Caco-2 (cell line): Measurements from ENCODE around the gene ADGRF1. TPM values are rescaled to one million over a fixed set of nuclear protein-coding genes. Genes with fewer than 3 reads are reported as not detected.

Experiments
- BruUV-seq: library from RNA; stranded (reverse); fragments of 400-500 nt; replicated peaks from 2 replicates; lab custom pipeline; 2021; lab: Mats Ljungman, UMichigan
- CTCF ChIA-PET: fragments of 300-600 bp; sonication (Branson Sonifier 250); formaldehyde crosslinking; loops from one replicate; lab custom pipeline; 2022; ENCODE audit warnings: antibody characterized with exemption; lab: Charles Lee
- POLR2A ChIA-PET: fragments of 300-600 bp; sonication (Branson Sonifier 250); formaldehyde crosslinking; loops from one replicate; lab custom pipeline; 2022; ENCODE audit warnings: antibody characterized with exemption; lab: Charles Lee
- DNase-seq, 2 experiments: peaks; one replicate each; pipeline versions ENCODE4 v3.0.0 to v3.0.0-alpha.2; 2020 to 2022
- H3K27me3 ChIP-seq: replicated peaks from 2 replicates; pipeline ENCODE4 v1.6.0; 2011; ENCODE audit warnings: low read length; ENCODE audit not compliant: control insufficient read depth, insufficient read depth
- H3K36me3 ChIP-seq: 2 replicates; pipeline ENCODE4 v1.5.1; 2011; ENCODE audit warnings: low read length; ENCODE audit not compliant: control insufficient read depth, insufficient read depth
- H3K4me1 ChIP-seq: fragments of 250-450 bp; sonication (Bioruptor Pico); 2 replicates; pipeline ENCODE4 v1.5.1; 2020; ENCODE audit warnings: mild to moderate bottlenecking
- H3K4me3 ChIP-seq: 2 replicates; pipeline ENCODE4 v1.5.1; 2011; ENCODE audit warnings: low read depth, mild to moderate bottlenecking, control low read depth, low read length
- H3K9me3 ChIP-seq: fragments of 250-450 bp; sonication (Bioruptor Pico); 2 replicates; pipeline ENCODE4 v1.5.1; 2020; ENCODE audit warnings: mild to moderate bottlenecking, moderate library complexity
- H3K27ac Mint-ChIP-seq: one replicate; pipeline ENCODE4 v1.8.0; 2022; ENCODE audit warnings: mixed read lengths; ENCODE audit not compliant: unreplicated experiment
- H3K27me3 Mint-ChIP-seq: one replicate; pipeline ENCODE4 v1.8.0; 2022; ENCODE audit warnings: mixed read lengths; ENCODE audit not compliant: insufficient read depth, unreplicated experiment
- H3K36me3 Mint-ChIP-seq: one replicate; pipeline ENCODE4 v1.8.0; 2022; ENCODE audit warnings: mild to moderate bottlenecking, mixed read lengths; ENCODE audit not compliant: insufficient read depth, unreplicated experiment
- H3K4me1 Mint-ChIP-seq: one replicate; pipeline ENCODE4 v1.8.0; 2022; ENCODE audit warnings: low read depth, mixed read lengths; ENCODE audit not compliant: unreplicated experiment
- H3K4me3 Mint-ChIP-seq: one replicate; pipeline ENCODE4 v1.8.0; 2022; ENCODE audit warnings: mild to moderate bottlenecking, moderate library complexity, mixed read lengths; ENCODE audit not compliant: unreplicated experiment
- H3K9me3 Mint-ChIP-seq: one replicate; pipeline ENCODE4 v1.8.0; 2022; ENCODE audit warnings: mixed read lengths; ENCODE audit not compliant: unreplicated experiment
- intact Hi-C: fragments of 100-400 bp; cut with micrococcal nuclease; formaldehyde crosslinking; loops from one replicate; pipeline ENCODE4 v1.10.0; 2022; ENCODE audit not compliant: unreplicated experiment
- total RNA-seq: library from RNA; stranded (reverse); gene quantifications from 2 replicates; pipeline ENCODE4 v1.2.3, GENCODE V29; 2022
- TF ChIP-seq, protein P1 (sequence below), 2 experiments: fragments of 200-600 bp in 1 of 2; IDR thresholded peaks; 1 replicate in 1 of 2; 2 replicates in 1 of 2; pipeline versions ENCODE4 v1.5.1 to v1.8.0; 2011 to 2022; ENCODE audit warnings: antibody characterized with exemption in 1 of 2, control low read depth in 1 of 2, inconsistent platforms in 1 of 2, low read depth in 1 of 2, low read length in 1 of 2, mild to moderate bottlenecking in 1 of 2, moderate library complexity in 1 of 2; ENCODE audit not compliant: insufficient read depth in 1 of 2, severe bottlenecking in 1 of 2, unreplicated experiment in 1 of 2

The ADGRF1 gene
- total RNA-seq, 1 experiment from 2014 or later = 0.52 TPM

DNA sequence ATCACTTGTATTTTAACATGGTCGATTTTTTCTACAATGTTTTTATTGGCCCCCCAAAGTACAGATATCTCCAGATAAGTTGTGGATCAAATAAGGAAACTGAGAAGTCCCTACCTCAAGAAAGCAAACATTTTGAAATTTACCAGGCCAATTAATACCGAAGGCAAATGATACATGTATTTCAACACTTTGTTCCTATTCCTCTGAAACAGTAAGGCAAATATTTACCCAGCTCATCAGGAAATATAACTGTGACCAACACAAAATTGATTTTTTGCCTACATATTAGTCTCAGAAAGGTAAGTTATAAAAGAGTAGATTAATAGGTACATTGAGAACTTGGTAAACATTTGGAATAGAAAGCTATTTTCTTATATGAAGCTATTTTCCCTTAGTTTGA lies 69.1 kb downstream of the ADGRF1 start:
- Histone ChIP-seq H3K4me1 (no peaks in the 10 kb centered on the region), H3K4me3 (no peak overlapping the region), H3K36me3 (no peaks in the 10 kb centered on the region), H3K27me3 (no peaks in the 10 kb centered on the region), H3K9me3 (no peaks in the 10 kb centered on the region)
- Mint-ChIP-seq H3K27ac (no peak overlapping the region), H3K4me1 (no peaks in the 10 kb centered on the region), H3K4me3 (no peak overlapping the region), H3K36me3 (no peaks in the 10 kb centered on the region), H3K9me3 (no peaks in the 10 kb centered on the region), H3K27me3 (peaks cover 8% of the 10 kb centered on the region)
- no TSS peak for BruUV-seq
- TF ChIP-seq, protein P1, sequence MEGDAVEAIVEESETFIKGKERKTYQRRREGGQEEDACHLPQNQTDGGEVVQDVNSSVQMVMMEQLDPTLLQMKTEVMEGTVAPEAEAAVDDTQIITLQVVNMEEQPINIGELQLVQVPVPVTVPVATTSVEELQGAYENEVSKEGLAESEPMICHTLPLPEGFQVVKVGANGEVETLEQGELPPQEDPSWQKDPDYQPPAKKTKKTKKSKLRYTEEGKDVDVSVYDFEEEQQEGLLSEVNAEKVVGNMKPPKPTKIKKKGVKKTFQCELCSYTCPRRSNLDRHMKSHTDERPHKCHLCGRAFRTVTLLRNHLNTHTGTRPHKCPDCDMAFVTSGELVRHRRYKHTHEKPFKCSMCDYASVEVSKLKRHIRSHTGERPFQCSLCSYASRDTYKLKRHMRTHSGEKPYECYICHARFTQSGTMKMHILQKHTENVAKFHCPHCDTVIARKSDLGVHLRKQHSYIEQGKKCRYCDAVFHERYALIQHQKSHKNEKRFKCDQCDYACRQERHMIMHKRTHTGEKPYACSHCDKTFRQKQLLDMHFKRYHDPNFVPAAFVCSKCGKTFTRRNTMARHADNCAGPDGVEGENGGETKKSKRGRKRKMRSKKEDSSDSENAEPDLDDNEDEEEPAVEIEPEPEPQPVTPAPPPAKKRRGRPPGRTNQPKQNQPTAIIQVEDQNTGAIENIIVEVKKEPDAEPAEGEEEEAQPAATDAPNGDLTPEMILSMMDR (IDR thresholded peaks at IDR 0.05; ENCODE audit: insufficient read depth in 1 of 2, low read depth in 1 of 2, low read length in 1 of 2, severe bottlenecking in 1 of 2, unreplicated experiment in 1 of 2) = no peak
- ChIA-PET CTCF (no interaction called here), POLR2A (no interaction called here)
- DNase-seq = no peak
- intact Hi-C loops = no loop called here

DNA sequence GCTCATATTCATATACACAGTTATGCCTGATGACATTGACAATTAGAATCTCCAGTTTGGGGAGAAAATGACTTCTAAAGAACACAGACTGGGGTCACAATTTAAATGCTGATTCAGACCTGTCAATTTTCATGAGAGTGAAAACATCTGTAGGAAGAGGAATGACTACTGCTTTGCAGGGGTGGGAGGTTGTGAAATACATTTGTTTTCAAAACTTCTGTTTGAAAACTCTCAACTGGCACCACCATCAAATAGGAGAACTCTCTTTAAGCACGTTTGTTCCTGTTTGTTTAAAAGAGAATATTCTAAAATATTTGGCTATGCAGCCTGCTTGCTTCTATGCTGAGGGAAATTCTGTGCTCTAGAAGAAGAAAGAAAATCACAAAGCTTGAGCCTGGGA lies 69.6 kb downstream of the ADGRF1 start:
- Mint-ChIP-seq H3K4me1 (no peaks in the 10 kb centered on the region), H3K9me3 (no peaks in the 10 kb centered on the region), H3K4me3 (no peak overlapping the region), H3K27me3 (peaks cover 8% of the 10 kb centered on the region), H3K27ac (no peak overlapping the region), H3K36me3 (no peaks in the 10 kb centered on the region)
- Histone ChIP-seq H3K4me1 (no peaks in the 10 kb centered on the region), H3K36me3 (no peaks in the 10 kb centered on the region), H3K4me3 (no peak overlapping the region), H3K9me3 (no peaks in the 10 kb centered on the region), H3K27me3 (no peaks in the 10 kb centered on the region)
- ChIA-PET POLR2A (no interaction called here), CTCF (no interaction called here)
- TF ChIP-seq, protein P1 (IDR thresholded peaks at IDR 0.05; ENCODE audit: insufficient read depth in 1 of 2, low read depth in 1 of 2, low read length in 1 of 2, severe bottlenecking in 1 of 2, unreplicated experiment in 1 of 2) = no peak
- intact Hi-C loops = no loop called here
- DNase-seq = no peak
- BruUV-seq = no TSS peak

DNA sequence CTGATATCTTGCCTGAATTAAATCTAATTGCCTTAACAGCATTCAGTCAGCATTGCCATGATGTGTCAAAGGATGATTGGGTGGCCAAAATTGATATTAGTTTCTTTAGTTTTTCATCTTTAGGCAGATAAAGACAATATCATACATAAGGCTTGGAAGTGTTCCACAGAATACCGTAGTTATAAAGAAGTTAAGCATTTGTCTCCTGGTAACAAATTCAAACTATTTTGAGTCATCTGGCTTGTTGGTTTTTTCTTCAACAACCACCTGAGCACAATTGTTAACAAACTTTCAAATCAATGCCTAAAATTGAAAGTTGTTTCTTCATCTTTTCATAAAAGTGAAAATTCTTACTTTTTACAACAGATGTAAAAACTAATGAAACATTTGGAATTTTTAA lies 72.9 kb downstream of the ADGRF1 start:
- Histone ChIP-seq H3K36me3 (no peaks in the 10 kb centered on the region), H3K4me3 (no peak overlapping the region), H3K27me3 (no peaks in the 10 kb centered on the region), H3K9me3 (no peaks in the 10 kb centered on the region), H3K4me1 (peaks cover 11% of the 10 kb centered on the region)
- no peak for DNase-seq
- CTCF ChIA-PET = no interaction called here
- TF ChIP-seq, protein P1 (IDR thresholded peaks at IDR 0.05; ENCODE audit: insufficient read depth in 1 of 2, low read depth in 1 of 2, low read length in 1 of 2, severe bottlenecking in 1 of 2, unreplicated experiment in 1 of 2) = no peak
- POLR2A ChIA-PET = no interaction called here
- Mint-ChIP-seq H3K27me3 (peaks cover 8% of the 10 kb centered on the region), H3K9me3 (no peaks in the 10 kb centered on the region), H3K27ac (no peak overlapping the region), H3K4me1 (no peaks in the 10 kb centered on the region), H3K36me3 (no peaks in the 10 kb centered on the region), H3K4me3 (no peak overlapping the region)
- no TSS peak for BruUV-seq
- intact Hi-C loops = no loop called here
